Pulmonary artery endothelial cell (primary cell): ENCODE data around the gene SLC6A8. TPM values are rescaled to one million over a fixed set of nuclear protein-coding genes. Genes with fewer than 3 reads are reported as not detected.
"Not testable (repeated sequence)": the region's sequence is repeated elsewhere in the genome, so short reads cannot be mapped to it uniquely, and the experiment has no call there.

ENCODE experiments used
- DNase-seq: peaks from one replicate; pipeline ENCODE4 v3.0.0-alpha.2; 2011; ENCODE audit warnings: low read depth, low spot score
- total RNA-seq: library from RNA; depleted of rRNA; stranded (reverse); fragments of >200 nt; gene quantifications from 2 replicates; pipeline ENCODE4 v1.2.3, GENCODE V29; 2014

SLC6A8 gene
- total RNA-seq, 1 donor from 2014 or later: 15.9 TPM

DNA sequence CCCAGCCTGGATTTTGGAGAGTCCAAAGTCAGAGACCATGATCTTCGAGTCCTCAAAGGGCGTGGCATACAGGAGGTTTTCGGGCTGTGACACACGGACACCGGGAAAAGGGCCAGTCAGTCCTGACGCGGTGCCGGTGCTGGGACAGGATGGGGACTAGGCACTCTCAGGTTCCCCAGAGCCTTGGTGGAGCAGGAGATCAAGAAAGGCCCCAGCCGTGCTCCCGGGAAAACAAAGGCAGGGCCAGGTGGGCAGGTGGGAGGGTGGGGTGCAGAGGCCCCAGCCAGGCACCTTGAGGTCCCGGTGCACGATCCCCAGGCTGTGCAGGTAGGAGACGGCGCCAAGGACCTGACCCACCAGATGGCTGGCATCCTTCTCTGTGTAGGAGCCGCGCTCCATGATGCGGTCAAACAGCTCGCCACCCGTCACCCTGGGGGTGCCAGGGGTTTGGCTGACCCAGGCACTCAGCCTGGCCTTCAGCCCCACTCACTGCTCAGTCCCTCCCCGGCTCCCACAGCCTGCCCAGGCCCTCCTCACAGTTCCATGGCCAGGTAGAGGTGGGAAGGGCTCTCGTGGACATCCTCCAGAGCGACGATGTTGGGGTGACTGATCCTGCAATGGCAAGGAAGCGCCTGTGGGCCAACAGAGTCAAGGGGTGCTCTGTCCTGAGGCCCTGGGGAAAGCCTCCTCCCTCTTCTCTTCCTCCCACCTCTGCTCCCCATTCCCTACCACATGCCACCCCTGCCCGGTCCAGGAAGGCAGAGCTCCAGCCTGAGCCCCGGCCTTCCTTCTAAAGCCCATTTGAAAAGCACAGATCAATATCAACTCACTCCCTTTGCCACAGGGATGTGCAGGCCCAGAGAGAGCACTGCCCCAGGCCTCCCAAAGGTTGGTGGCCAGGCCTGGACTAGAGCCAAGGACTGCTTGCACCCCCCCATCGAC, 15.9 kb upstream of the SLC6A8 start:
- DNase-seq: no peak

DNA sequence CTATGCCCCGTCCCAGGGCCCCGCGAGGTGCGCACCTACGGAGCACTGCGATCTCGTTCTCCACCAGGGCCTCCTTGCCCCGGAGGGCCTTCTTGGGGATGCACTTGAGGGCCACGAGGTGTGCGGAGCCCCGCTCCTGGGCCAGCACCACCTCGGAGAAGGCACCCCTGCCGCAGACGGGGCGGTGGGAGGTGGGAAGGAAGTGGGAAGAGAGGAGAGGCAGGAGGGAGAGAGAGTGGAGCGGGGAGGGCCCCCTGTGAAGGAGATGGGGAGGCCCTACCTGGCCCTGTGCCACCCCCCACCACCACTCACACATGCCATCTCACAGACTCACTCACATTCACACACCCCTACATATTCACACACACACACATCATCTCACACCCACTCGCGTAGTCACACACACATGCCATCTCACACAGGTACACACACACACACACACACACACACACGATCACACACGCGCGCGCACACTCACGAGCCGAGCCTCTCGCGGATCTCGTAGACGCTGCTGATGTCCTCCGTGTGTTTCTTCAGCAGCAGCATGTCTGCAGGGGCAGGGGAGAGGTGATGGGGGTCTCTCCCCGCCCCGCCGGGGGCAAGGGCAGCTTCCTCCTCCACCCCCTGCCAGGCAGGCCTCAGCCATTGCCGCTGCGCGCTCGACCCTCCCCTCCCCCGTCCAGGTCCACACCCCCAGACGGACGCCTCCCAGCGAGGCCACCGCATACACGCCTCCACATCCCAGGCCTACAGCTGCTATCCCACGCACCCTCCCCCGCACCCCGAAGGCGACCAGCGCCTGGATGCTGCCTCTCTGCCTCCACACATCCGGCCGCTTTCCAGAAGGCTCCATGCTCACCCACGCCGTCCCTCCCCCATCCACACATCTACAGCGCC, 14.9 kb upstream of the SLC6A8 start:
- no peak for DNase-seq

DNA sequence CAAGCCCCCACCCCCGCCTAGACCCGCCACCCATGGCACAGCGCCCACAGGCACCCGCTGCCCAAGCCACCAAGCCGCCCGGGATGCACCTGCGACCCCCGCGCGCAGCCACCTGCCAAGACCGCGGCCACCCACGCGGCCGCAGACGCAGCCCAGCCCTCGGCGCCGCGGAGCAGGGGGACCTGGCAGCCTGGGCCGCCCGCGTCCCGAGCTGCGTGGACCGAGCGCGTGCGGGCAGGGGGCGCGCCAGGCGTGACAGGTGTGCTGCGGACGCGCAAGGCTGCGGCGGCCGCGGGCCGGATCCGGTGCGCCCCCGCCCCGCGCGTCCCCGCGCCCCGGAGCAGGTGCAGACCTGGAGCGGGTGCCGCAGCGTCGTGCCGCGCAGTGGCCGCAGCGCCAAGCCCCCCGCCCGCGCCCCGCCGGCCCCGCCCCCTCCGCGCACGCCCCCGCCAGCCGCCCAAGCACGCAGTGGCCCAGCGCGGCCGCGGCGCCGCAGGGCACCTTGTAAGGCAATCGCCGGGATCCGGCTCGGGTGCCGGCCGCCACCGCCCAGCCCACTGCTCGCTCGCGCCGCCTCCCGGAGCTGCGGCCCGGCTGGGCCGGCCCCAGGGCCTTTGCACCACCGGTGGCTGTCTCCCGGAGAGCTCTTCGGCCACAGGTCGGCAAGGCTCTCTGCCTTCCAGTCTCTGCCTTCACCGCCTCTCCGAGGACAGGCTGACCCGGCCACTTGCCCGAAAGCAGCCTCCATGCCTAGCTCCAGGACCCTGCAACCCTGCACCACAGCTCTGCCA, 14.1 kb upstream of the SLC6A8 start, which contains the start of gene PNCK:
Gene PNCK, minus strand, starts transcription at position 386 of the 791 bp plus-strand sequence. CDS start 737 bp downstream, outside the sequence.
- DNase-seq: no peak

GRCh38 chrX:153674219-153674851, 13.4 kb upstream of the SLC6A8 start:
- DNase-seq: no peak

- DNase-seq: no peak
These were observed 6.6 kb upstream of the SLC6A8 start for GRCh38 chrX:153681175-153681574.

- DNase-seq: not testable (repeated sequence)
These were observed 4.2 kb upstream of the SLC6A8 start for GRCh38 chrX:153683486-153683885.

GRCh38 chrX:153684467-153685155, 3.1 kb upstream of the SLC6A8 start:
- no peak for DNase-seq

DNA sequence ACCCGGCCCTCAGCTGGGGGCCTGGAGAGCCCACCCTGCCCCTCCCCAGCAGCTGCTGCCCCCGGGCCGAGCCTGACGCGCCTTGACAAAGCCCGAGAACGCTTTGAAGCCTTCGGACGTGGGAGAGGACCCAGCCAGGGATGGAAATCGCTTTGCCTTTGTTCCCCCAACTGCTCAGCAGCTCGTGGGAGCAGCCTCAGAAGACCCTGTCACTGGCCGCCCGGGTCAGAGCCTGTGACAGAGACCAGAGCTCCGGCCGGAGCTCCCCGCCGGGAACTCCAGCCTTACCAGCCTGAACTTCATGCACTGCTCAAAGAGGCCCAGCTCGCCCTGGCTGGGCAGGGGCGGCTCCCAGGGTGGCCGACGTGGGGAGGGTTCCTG, 2.6 kb upstream of the SLC6A8 start:
- DNase-seq: no peak

DNA sequence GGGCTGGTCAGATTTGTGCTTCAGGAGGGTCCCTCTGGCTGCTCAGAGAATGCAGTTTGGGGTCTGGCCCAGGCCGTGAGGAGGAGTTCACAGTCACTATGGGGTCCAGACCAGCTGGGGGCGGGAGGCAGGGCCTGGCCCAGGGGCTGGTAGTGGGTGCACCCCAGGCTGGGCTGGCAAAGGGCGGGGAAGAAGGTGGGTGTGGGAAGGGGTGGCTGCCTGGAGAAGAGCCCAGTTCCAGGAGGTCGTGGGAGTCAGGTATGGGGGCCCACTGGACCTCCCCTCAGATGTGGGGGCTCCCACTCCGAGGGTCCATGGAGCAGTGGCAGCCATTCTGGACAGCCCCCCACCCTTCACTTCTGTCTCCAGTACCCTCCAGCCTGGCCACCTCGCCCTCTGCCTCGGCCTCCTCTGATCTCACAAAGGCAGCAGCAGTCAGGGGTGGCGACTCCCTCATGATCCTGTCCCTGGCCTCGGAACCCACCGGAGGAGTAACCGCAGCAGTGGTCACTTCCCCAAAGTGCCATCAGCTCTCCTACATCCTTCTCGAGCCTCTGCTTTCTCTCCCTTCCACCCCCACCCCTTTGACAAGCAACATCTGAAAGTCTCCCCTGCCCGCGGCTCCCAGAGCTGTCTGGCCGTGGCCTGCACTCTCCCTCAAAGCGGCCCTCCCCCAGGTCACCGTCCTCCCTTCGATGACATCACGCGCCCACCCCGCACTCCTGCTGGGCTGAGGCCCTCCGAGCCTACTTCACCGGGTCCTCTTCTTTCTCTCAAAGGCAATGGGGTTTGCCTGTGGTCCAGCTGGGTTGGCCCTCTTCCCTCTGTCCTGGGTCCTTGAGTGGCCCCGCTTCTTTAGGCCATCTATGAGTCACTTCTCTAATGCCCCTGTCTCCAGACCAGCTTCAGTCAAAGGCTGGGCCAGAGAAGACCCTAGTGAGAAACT, 1.7 kb upstream of the SLC6A8 start:
- DNase-seq: no peak

DNA sequence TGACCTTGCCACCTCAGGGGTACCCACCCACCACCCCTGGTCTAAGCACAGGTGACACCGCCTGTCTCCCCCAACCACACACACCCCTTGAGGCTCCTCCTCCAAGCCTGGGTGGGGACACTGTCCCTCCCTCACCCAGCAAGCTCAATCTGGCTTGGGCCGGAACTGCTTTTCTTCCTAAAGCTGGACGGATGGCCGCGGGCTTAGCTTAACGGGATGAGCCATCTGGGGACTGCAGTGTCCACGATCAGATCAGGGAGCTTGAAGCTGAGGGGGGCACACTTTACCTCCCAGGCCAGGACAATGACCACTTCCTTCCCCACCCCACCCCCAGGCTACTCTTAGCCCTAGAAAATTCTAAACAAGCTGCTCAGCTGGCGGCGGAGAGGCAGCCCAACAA, 1.0 kb upstream of the SLC6A8 start:
- DNase-seq: no peak

GRCh38 chrX:153688071-153688470, 345 bp downstream of the SLC6A8 start:
- no peak for DNase-seq

GRCh38 chrX:153688506-153688905, 780 bp downstream of the SLC6A8 start:
- no peak for DNase-seq

DNA sequence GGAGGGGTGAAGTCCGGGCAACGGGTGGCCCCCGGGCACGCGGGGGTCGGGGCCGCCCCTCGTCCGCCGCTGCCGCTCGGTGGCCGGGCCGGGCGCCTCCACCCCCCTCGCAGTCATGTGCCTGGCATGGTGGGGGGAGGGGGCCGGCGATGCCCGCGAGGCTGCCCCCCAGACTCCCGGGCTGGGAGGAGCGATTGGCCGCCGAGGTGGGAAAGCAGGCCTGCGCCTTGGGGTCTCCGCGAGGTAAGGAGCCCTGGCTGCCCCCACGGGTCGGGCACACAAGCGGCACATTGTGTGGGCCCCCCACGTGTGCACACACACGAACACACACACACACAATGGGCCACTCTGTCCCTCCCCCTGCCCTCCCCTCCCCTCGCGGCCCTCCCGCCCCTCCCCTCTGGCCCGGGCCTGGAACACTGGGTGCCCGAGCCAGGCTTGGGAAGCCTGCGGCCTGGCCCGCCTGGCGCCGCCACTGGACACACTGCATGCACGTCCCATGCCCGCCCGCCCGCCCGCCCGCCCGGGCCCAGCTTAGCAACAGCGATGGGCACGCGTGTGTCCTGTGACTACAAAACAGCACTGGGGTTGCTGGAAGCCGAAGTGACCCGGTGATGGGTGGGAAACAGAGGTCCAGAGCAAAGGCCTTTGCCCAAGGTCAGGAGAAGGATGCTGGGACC, 1.3 kb downstream of the SLC6A8 start:
- DNase-seq: no peak

- DNase-seq: no peak
These were observed 2.1 kb downstream of the SLC6A8 start for GRCh38 chrX:153689654-153690465.

DNA sequence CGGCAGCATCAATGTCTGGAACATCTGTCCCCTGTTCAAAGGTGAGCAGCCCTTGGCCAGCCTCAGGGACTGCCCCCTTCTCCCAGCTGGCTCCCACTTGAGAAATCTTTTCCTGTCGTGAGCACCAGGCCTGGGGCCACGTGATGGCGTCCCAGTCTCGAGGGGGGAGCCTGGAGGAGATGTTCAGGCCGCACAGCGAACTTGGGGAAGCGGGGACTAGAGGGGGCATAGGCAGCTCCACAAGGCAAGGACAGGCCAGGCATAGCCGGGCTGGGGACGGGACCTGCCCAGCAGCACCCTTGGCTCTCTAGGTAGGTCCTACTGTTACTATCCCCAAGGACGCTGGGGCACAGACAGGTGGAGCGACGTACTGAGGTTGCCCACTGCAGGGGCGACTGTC, 2.7 kb downstream of the SLC6A8 start:
- no peak for DNase-seq

GRCh38 chrX:153691032-153691827, 3.5 kb downstream of the SLC6A8 start:
- DNase-seq: not testable (repeated sequence)

GRCh38 chrX:153692003-153692402, 4.3 kb downstream of the SLC6A8 start:
- DNase-seq: no peak
